Activated naive CD8-positive, alpha-beta T cell treated with anti-CD3 and anti-CD28 coated beads, Interleukin-2, amount 50 U/mL, for 24 hours (primary cell): ENCODE measurements around the gene LAMTOR4.
"Not testable (repeated sequence)": the region's sequence is repeated elsewhere in the genome, so short reads cannot be mapped to it uniquely, and the experiment has no call there.

Experiments used
- ATAC-seq: fragments of 150-1000 bp; cut with Tn5 transposase; one replicate; pipeline ENCODE4 v1.10.0; 2021
- DNase-seq: peaks from one replicate; pipeline ENCODE4 v3.0.0; 2021
- H3K27ac Mint-ChIP-seq: one replicate; pipeline ENCODE4 v1.8.0; 2021; ENCODE audit warnings: mild to moderate bottlenecking, mixed read lengths
- H3K27me3 Mint-ChIP-seq: one replicate; pipeline ENCODE4 v1.8.0; 2021; ENCODE audit warnings: mixed read lengths
- H3K36me3 Mint-ChIP-seq: one replicate; pipeline ENCODE4 v1.8.0; 2021; ENCODE audit warnings: low read depth, mixed read lengths
- H3K4me1 Mint-ChIP-seq: one replicate; pipeline ENCODE4 v1.8.0; 2021; ENCODE audit warnings: mixed read lengths
- H3K4me3 Mint-ChIP-seq: one replicate; pipeline ENCODE4 v1.8.0; 2021; ENCODE audit warnings: mild to moderate bottlenecking, moderate library complexity, mixed read lengths
- H3K9me3 Mint-ChIP-seq: one replicate; pipeline ENCODE4 v1.8.0; 2021; ENCODE audit warnings: mixed read lengths

Gene LAMTOR4

GRCh38 chr7:100130608-100131453 is 17.9 kb upstream of the LAMTOR4 start:
- no peaks in the 10 kb centered on the region for H3K9me3 Mint-ChIP-seq
- H3K36me3 Mint-ChIP-seq, result peaks cover 4% of the 10 kb centered on the region
- H3K4me1 Mint-ChIP-seq, result peaks cover 32% of the 10 kb centered on the region
- DNase-seq, result peak; percentile 92
- H3K4me3 Mint-ChIP-seq, result no peak overlapping the region
- no peaks in the 10 kb centered on the region for H3K27me3 Mint-ChIP-seq
- H3K27ac Mint-ChIP-seq, result no peak overlapping the region
- no peak for ATAC-seq

- no peaks in the 10 kb centered on the region for H3K36me3 Mint-ChIP-seq
- peaks cover 21% of the 10 kb centered on the region for H3K4me1 Mint-ChIP-seq
- H3K27ac Mint-ChIP-seq, result no peak overlapping the region
- no peak overlapping the region for H3K4me3 Mint-ChIP-seq
- H3K27me3 Mint-ChIP-seq, result no peaks in the 10 kb centered on the region
- no peaks in the 10 kb centered on the region for H3K9me3 Mint-ChIP-seq
- DNase-seq (no peak), ATAC-seq (no peak)
Measured at GRCh38 chr7:100132126-100132525, 16.6 kb upstream of the LAMTOR4 start.

GRCh38 chr7:100132697-100133151 is 16.0 kb upstream of the LAMTOR4 start:
- peak; percentile 68 for DNase-seq

GRCh38 chr7:100137851-100138760 is 10.6 kb upstream of the LAMTOR4 start:
- peaks cover 16% of the 10 kb centered on the region for H3K4me1 Mint-ChIP-seq
- no peaks in the 10 kb centered on the region for H3K27me3 Mint-ChIP-seq
- no peak for ATAC-seq
- peak overlapping the region; percentile 39 for H3K27ac Mint-ChIP-seq
- DNase-seq, result no peak
- no peaks in the 10 kb centered on the region for H3K36me3 Mint-ChIP-seq
- no peak overlapping the region for H3K4me3 Mint-ChIP-seq
- no peaks in the 10 kb centered on the region for H3K9me3 Mint-ChIP-seq

More at GRCh38 chr7:100132697-100133151, 16.0 kb upstream of the LAMTOR4 start:
- no peak overlapping the region for H3K27ac Mint-ChIP-seq
- no peaks in the 10 kb centered on the region for H3K36me3 Mint-ChIP-seq
- H3K9me3 Mint-ChIP-seq, result no peaks in the 10 kb centered on the region
- no peak overlapping the region for H3K4me3 Mint-ChIP-seq
- peak; percentile 80 for ATAC-seq
- peaks cover 22% of the 10 kb centered on the region for H3K4me1 Mint-ChIP-seq
- H3K27me3 Mint-ChIP-seq, result no peaks in the 10 kb centered on the region

GRCh38 chr7:100141555-100141949 is 7.2 kb upstream of the LAMTOR4 start:
- no peak for ATAC-seq
- peaks cover 16% of the 10 kb centered on the region for H3K4me1 Mint-ChIP-seq
- DNase-seq, result no peak
- no peak overlapping the region for H3K4me3 Mint-ChIP-seq
- H3K9me3 Mint-ChIP-seq, result no peaks in the 10 kb centered on the region
- H3K36me3 Mint-ChIP-seq, result no peaks in the 10 kb centered on the region
- H3K27ac Mint-ChIP-seq, result no peak overlapping the region
- no peaks in the 10 kb centered on the region for H3K27me3 Mint-ChIP-seq

- Mint-ChIP-seq H3K4me1 (peaks cover 16% of the 10 kb centered on the region), H3K27ac (no peak overlapping the region), H3K36me3 (no peaks in the 10 kb centered on the region), H3K4me3 (no peak overlapping the region), H3K9me3 (no peaks in the 10 kb centered on the region), H3K27me3 (no peaks in the 10 kb centered on the region)
- no peak for DNase-seq
- no peak for ATAC-seq
Measured at GRCh38 chr7:100142461-100142860, 6.3 kb upstream of the LAMTOR4 start.

GRCh38 chr7:100146350-100146749 is 2.4 kb upstream of the LAMTOR4 start:
- H3K4me1 Mint-ChIP-seq, result peaks cover 25% of the 10 kb centered on the region
- H3K9me3 Mint-ChIP-seq, H3K27me3 Mint-ChIP-seq, H3K27ac Mint-ChIP-seq, H3K36me3 Mint-ChIP-seq, H3K4me3 Mint-ChIP-seq, ATAC-seq, DNase-seq: not testable (repeated sequence)

- no peaks in the 10 kb centered on the region for H3K9me3 Mint-ChIP-seq
- peaks cover 1% of the 10 kb centered on the region for H3K27me3 Mint-ChIP-seq
- H3K36me3 Mint-ChIP-seq, result peaks cover 12% of the 10 kb centered on the region
- H3K27ac Mint-ChIP-seq, result no peak overlapping the region
- H3K4me1 Mint-ChIP-seq, result peaks cover 29% of the 10 kb centered on the region
- DNase-seq, result no peak
- no peak overlapping the region for H3K4me3 Mint-ChIP-seq
- ATAC-seq, result no peak
Measured at GRCh38 chr7:100147278-100147677, 1.4 kb upstream of the LAMTOR4 start.

GRCh38 chr7:100148225-100148558 is 526 bp upstream of the LAMTOR4 start:
- Mint-ChIP-seq H3K27me3 (peaks cover 1% of the 10 kb centered on the region), H3K4me1 (peaks cover 33% of the 10 kb centered on the region), H3K9me3 (no peaks in the 10 kb centered on the region), H3K36me3 (peaks cover 19% of the 10 kb centered on the region), H3K27ac (peak overlapping the region; percentile 96), H3K4me3 (peak overlapping the region; percentile 97)
- ATAC-seq (peak; percentile 1), DNase-seq (no peak)

- DNase-seq (no peak), ATAC-seq (no peak)
- H3K9me3 Mint-ChIP-seq, result no peaks in the 10 kb centered on the region
- peaks cover 1% of the 10 kb centered on the region for H3K27me3 Mint-ChIP-seq
- H3K27ac Mint-ChIP-seq, result peak overlapping the region; percentile 71
- H3K4me3 Mint-ChIP-seq, result peak overlapping the region; percentile 20
- peaks cover 33% of the 10 kb centered on the region for H3K36me3 Mint-ChIP-seq
- peaks cover 54% of the 10 kb centered on the region for H3K4me1 Mint-ChIP-seq
Measured at GRCh38 chr7:100152404-100152803, 3.7 kb downstream of the LAMTOR4 start.

- H3K27me3 Mint-ChIP-seq, result peaks cover 1% of the 10 kb centered on the region
- H3K9me3 Mint-ChIP-seq, result no peaks in the 10 kb centered on the region
- H3K36me3 Mint-ChIP-seq, result peaks cover 36% of the 10 kb centered on the region
- H3K4me1 Mint-ChIP-seq, result peaks cover 54% of the 10 kb centered on the region
- ATAC-seq, result no peak
- H3K4me3 Mint-ChIP-seq, result no peak overlapping the region
- no peak for DNase-seq
- peak overlapping the region; percentile 71 for H3K27ac Mint-ChIP-seq
Measured at GRCh38 chr7:100152937-100153666, 4.4 kb downstream of the LAMTOR4 start.

GRCh38 chr7:100153708-100154535 is 5.2 kb downstream of the LAMTOR4 start:
- H3K9me3 Mint-ChIP-seq, result no peaks in the 10 kb centered on the region
- no peak for DNase-seq
- ATAC-seq, result no peak
- no peaks in the 10 kb centered on the region for H3K27me3 Mint-ChIP-seq
- peaks cover 51% of the 10 kb centered on the region for H3K4me1 Mint-ChIP-seq
- H3K36me3 Mint-ChIP-seq, result peaks cover 36% of the 10 kb centered on the region
- H3K4me3 Mint-ChIP-seq, result no peak overlapping the region
- peak overlapping the region; percentile 69 for H3K27ac Mint-ChIP-seq

- Mint-ChIP-seq H3K4me1 (peaks cover 52% of the 10 kb centered on the region), H3K27me3 (no peaks in the 10 kb centered on the region), H3K4me3 (no peak overlapping the region), H3K36me3 (peaks cover 36% of the 10 kb centered on the region), H3K27ac (no peak overlapping the region), H3K9me3 (no peaks in the 10 kb centered on the region)
- DNase-seq, result no peak
- no peak for ATAC-seq
Measured at GRCh38 chr7:100154651-100155491, 6.2 kb downstream of the LAMTOR4 start.
